ENCODE results near the gene VARS2. TPM values are rescaled to one million over a fixed set of nuclear protein-coding genes. Genes with fewer than 3 reads are reported as not detected.

Gene VARS2
- total RNA-seq, 1 experiment from 2014 or later, result 68.2 TPM

DNA sequence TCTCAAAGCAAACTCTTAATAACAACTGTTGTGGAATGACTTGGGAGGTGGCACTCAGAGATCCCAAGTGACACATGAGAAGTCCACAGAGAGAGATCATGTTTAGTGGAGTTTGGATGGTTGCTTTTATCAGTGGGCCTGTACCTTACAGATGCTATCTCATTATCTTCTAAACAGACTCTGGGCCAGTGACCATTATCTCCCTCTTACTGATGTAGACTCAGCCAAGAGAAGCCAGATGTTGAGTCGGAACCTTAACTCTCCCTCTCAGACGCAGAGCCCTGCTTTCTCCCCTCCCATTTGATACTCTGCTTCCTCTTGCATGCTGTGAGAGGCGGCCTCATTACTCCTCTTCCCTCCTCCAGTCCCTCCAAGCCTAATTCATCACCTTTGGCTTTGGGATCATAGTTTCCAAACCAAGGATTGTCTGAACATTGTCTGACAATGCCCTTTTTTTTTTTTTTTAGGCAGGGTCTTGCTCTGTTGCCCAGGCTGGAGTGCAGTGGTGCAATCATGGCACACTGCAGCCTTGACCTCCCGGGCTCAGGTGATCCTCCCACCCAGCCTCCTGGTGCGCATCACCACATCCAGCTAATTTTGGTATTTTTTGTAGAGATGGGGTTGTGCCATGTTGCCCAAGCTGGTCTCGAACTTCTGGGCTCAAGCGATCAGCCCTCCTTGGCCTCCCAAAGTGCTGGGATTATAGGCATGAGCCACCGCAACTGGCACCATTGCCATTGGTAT is 34.2 kb upstream of the VARS2 start:
- Histone ChIP-seq H2AFZ (ENCODE audit: low read length) (no peak overlapping the region), H3K4me2 (ENCODE audit: insufficient read depth, insufficient read length, low read length) (peak overlapping the region; percentile 95), H4K5ac (ENCODE audit: insufficient read length, low read depth, low read length) (no peak overlapping the region), H2BK12ac (ENCODE audit: insufficient read length, low read depth, low read length) (no peak overlapping the region), H3K79me1 (ENCODE audit: insufficient read depth, low read depth, low read length, poor library complexity, severe bottlenecking) (no peaks in the 10 kb centered on the region), H3T11ph (ENCODE audit: low read length) (no peak overlapping the region), H3K18ac (ENCODE audit: insufficient read length, low read depth, low read length) (no peak overlapping the region), H3K14ac (ENCODE audit: insufficient read depth, low read length) (no peak overlapping the region), H4K20me1 (ENCODE audit: control insufficient read depth, insufficient read depth, insufficient read length) (no peaks in the 10 kb centered on the region), H3K79me2 (ENCODE audit: insufficient read depth, low read length) (peaks cover 3% of the 10 kb centered on the region; the same call in 1 of the 2 replicates), H3K23me2 (ENCODE audit: insufficient read length, low read depth, low read length, poor library complexity, severe bottlenecking) (peaks cover 30% of the 10 kb centered on the region), H2BK20ac (ENCODE audit: low read depth, low read length, poor library complexity, severe bottlenecking) (no peak overlapping the region), H3K4me1 (ENCODE audit: insufficient read depth, low read length) (peaks cover 6% of the 10 kb centered on the region; the same call in 1 of the 2 replicates), H3K56ac (ENCODE audit: insufficient read length, low read depth, low read length) (no peak overlapping the region), H4K8ac (replicated peaks; ENCODE audit: insufficient read length, low read depth, low read length) (no peak overlapping the region), H3K27me3 (ENCODE audit: insufficient read depth, low read length) (no peaks in the 10 kb centered on the region), H2AK5ac (ENCODE audit: insufficient read length, low read length) (no peak overlapping the region), H3K9ac (ENCODE audit: extremely low read depth, insufficient read length, low read length) (no peak overlapping the region), H3K27ac (ENCODE audit: insufficient read length, low read depth, low read length) (no peak overlapping the region), H2BK5ac (ENCODE audit: insufficient read length, low read length) (no peak overlapping the region), H3K23ac (ENCODE audit: insufficient read length, low read depth, low read length) (no peak overlapping the region), H4K91ac (ENCODE audit: insufficient read length, low read depth, low read length) (no peak overlapping the region), H3K9me3 (ENCODE audit: control insufficient read depth, low read depth, low read length) (no peaks in the 10 kb centered on the region), H2BK120ac (ENCODE audit: low read depth, low read length, poor library complexity, severe bottlenecking) (no peak overlapping the region), H2BK15ac (ENCODE audit: low read depth, low read length) (no peak overlapping the region), H3K4ac (ENCODE audit: low read depth, low read length) (no peak overlapping the region)
- Mint-ChIP-seq H3K27ac (peak overlapping the region; percentile 59 to 98 (median 95); a peak in 4 of 7 replicates), H3K36me3 (ENCODE audit: insufficient read depth in 1 of 3, low read depth in 3 of 3) (peaks cover 2 to 8% (median 3%) of the 10 kb centered on the region in 3 experiments; a peak in 6 of 7 replicates), H3K4me1 (peaks cover 66 to 72% of the 10 kb centered on the region in 2 experiments), H3K9me3 (peaks cover 3 to 9% of the 10 kb centered on the region in 2 experiments), H3K4me3 (peak overlapping the region in 1 of 2 experiments; percentile 92; a peak in 3 of 5 replicates), H3K27me3 (ENCODE audit: low read depth) (no peaks in the 10 kb centered on the region; the same call in 1 of the 2 replicates)
- no peak for DNase-seq
- WGBS (ENCODE audit: extremely low coverage, insufficient read length, low lambda C conversion rate), result no CpG with 5 or more reads among the region's 8 CpGs
- TF ChIP-seq, protein P1, sequence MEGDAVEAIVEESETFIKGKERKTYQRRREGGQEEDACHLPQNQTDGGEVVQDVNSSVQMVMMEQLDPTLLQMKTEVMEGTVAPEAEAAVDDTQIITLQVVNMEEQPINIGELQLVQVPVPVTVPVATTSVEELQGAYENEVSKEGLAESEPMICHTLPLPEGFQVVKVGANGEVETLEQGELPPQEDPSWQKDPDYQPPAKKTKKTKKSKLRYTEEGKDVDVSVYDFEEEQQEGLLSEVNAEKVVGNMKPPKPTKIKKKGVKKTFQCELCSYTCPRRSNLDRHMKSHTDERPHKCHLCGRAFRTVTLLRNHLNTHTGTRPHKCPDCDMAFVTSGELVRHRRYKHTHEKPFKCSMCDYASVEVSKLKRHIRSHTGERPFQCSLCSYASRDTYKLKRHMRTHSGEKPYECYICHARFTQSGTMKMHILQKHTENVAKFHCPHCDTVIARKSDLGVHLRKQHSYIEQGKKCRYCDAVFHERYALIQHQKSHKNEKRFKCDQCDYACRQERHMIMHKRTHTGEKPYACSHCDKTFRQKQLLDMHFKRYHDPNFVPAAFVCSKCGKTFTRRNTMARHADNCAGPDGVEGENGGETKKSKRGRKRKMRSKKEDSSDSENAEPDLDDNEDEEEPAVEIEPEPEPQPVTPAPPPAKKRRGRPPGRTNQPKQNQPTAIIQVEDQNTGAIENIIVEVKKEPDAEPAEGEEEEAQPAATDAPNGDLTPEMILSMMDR (conservative IDR thresholded peaks at IDR 0.05), result no peak
